Fibroblast of lung (primary cell): Measurements from ENCODE around the gene CNN2. TPM values are rescaled to one million over a fixed set of nuclear protein-coding genes. Genes with fewer than 3 reads are reported as not detected.

Experiments used
- DNase-seq, 2 donors: peaks; one replicate each; pipeline versions ENCODE4 v3.0.0 to v3.0.0-alpha.2; 2010; ENCODE audit warnings: low read depth in 2 of 2
- H2AFZ ChIP-seq: 2 replicates; pipeline ENCODE4 v1.5.1; 2012; ENCODE audit warnings: low read length, control low read depth, inconsistent platforms
- H3K27ac ChIP-seq: 2 replicates; pipeline ENCODE4 v1.5.1; 2011; ENCODE audit warnings: low read length, control low read depth; ENCODE audit not compliant: insufficient read depth
- H3K27me3 ChIP-seq: 2 replicates; pipeline ENCODE4 v1.5.1; 2011; ENCODE audit warnings: mild to moderate bottlenecking, low read length; ENCODE audit not compliant: control insufficient read depth, insufficient read depth
- H3K36me3 ChIP-seq: 2 replicates; pipeline ENCODE4 v1.5.1; 2011; ENCODE audit warnings: low read length; ENCODE audit not compliant: control insufficient read depth, insufficient read depth
- H3K4me1 ChIP-seq: 2 replicates; pipeline ENCODE4 v1.5.1; 2011; ENCODE audit warnings: low read length; ENCODE audit not compliant: control insufficient read depth, insufficient read depth; ENCODE audit errors: extremely low read depth
- H3K4me2 ChIP-seq: 2 replicates; pipeline ENCODE4 v1.5.1; 2011; ENCODE audit warnings: low read length, control low read depth; ENCODE audit not compliant: insufficient read depth; ENCODE audit errors: extremely low read depth
- H3K4me3 ChIP-seq, 4 experiments: fragments of 200-600 bp in 1 of 4; sonication (generic) in 1 of 4; replicated peaks in 1 of 4; 2 replicates each; pipeline ENCODE4 v1.5.1; 2011 to 2016; ENCODE audit warnings: low read length in 4 of 4, low read depth in 3 of 4, mild to moderate bottlenecking in 3 of 4, control low read depth in 2 of 4, inconsistent platforms in 1 of 4, mixed read lengths in 1 of 4; ENCODE audit not compliant: insufficient read depth in 1 of 4; ENCODE audit errors: control extremely low read depth in 1 of 4
- H3K79me2 ChIP-seq: 2 replicates; pipeline ENCODE4 v1.5.1; 2012; ENCODE audit warnings: mild to moderate bottlenecking, low read length, inconsistent platforms; ENCODE audit not compliant: control insufficient read depth, insufficient read depth
- H3K9ac ChIP-seq: 2 replicates; pipeline ENCODE4 v1.5.1; 2011; ENCODE audit warnings: mild to moderate bottlenecking, low read length, control low read depth; ENCODE audit not compliant: insufficient read depth
- H3K9me3 ChIP-seq: 2 replicates; pipeline ENCODE4 v1.5.1; 2012; ENCODE audit warnings: low read depth, low read length; ENCODE audit not compliant: control insufficient read depth, insufficient read depth
- H4K20me1 ChIP-seq: 2 replicates; pipeline ENCODE4 v1.5.1; 2011; ENCODE audit warnings: low read length; ENCODE audit not compliant: control insufficient read depth, insufficient read depth; ENCODE audit errors: extremely low read depth
- CTCF ChIP-seq, 2 donors: IDR thresholded peaks in 1 of 2; conservative IDR thresholded peaks in 1 of 2; 1 replicate in 1 of 2; 2 replicates in 1 of 2; pipeline ENCODE4 v1.5.1; 2011 to 2012; ENCODE audit warnings: low read length in 2 of 2, control low read depth in 1 of 2, inconsistent platforms in 1 of 2, low read depth in 1 of 2, mild to moderate bottlenecking in 1 of 2
- EZH2 ChIP-seq: IDR thresholded peaks from 2 replicates; pipeline ENCODE4 v1.5.1; 2012; ENCODE audit warnings: low read length, control low read depth, mild to moderate bottlenecking; ENCODE audit errors: missing control alignments
- polyA plus RNA-seq, 2 donors: library from polyadenylated mRNA; depleted of rRNA in 1 of 2; stranded (reverse) in 1 of 2; unstranded in 1 of 2; fragments of >200 nt; gene quantifications; 2 replicates each; pipeline ENCODE4 v1.2.1, GENCODE V29; 2011 to 2012; ENCODE audit warnings: missing spikeins in 1 of 2
- total RNA-seq: library from RNA; depleted of rRNA; stranded (reverse); fragments of >200 nt; gene quantifications from 2 replicates; pipeline ENCODE4 v1.2.1, GENCODE V29; 2014

CNN2 gene
- total and polyA plus RNA-seq, 2 donors (not counting 1 experiment from before 2014, with no cell fraction given), result 194 to 473 TPM

- Histone ChIP-seq H4K20me1 (no peaks in the 10 kb centered on the region), H3K4me2 (no peak overlapping the region), H2AFZ (no peak overlapping the region), H3K9me3 (no peaks in the 10 kb centered on the region), H3K27ac (no peak overlapping the region), H3K36me3 (peaks cover 1% of the 10 kb centered on the region), H3K27me3 (peaks cover 18% of the 10 kb centered on the region), H3K4me1 (no peaks in the 10 kb centered on the region), H3K79me2 (no peaks in the 10 kb centered on the region), H3K9ac (no peak overlapping the region), H3K4me3 (no peak overlapping the region)
- no peak for TF ChIP-seq EZH2
- no peak for TF ChIP-seq CTCF (conservative IDR thresholded peaks at IDR 0.05 in 1 of 2, IDR thresholded peaks at IDR 0.05 in 1 of 2; ENCODE audit: low read depth in 1 of 2, low read length in 2 of 2)
- no peak for DNase-seq
These were observed 23.1 kb upstream of the CNN2 start for GRCh38 chr19:1003283-1003682.

- no peak for DNase-seq
- TF ChIP-seq EZH2 (no peak), CTCF (conservative IDR thresholded peaks at IDR 0.05 in 1 of 2, IDR thresholded peaks at IDR 0.05 in 1 of 2; ENCODE audit: low read depth in 1 of 2, low read length in 2 of 2) (no peak)
- H3K4me2 ChIP-seq, result no peak overlapping the region
- H3K4me3 ChIP-seq, result no peak overlapping the region
- H2AFZ ChIP-seq, result no peak overlapping the region
- H4K20me1 ChIP-seq, result no peaks in the 10 kb centered on the region
- H3K27me3 ChIP-seq, result peaks cover 9% of the 10 kb centered on the region
- H3K79me2 ChIP-seq, result no peaks in the 10 kb centered on the region
- peaks cover 8% of the 10 kb centered on the region for H3K4me1 ChIP-seq
- peaks cover 1% of the 10 kb centered on the region for H3K36me3 ChIP-seq
- no peak overlapping the region for H3K9ac ChIP-seq
- H3K27ac ChIP-seq, result no peak overlapping the region
- no peaks in the 10 kb centered on the region for H3K9me3 ChIP-seq
These were observed 22.1 kb upstream of the CNN2 start for GRCh38 chr19:1004204-1004802.

GRCh38 chr19:1004803-1005664, 21.4 kb upstream of the CNN2 start:
- no peaks in the 10 kb centered on the region for H4K20me1 ChIP-seq
- TF ChIP-seq EZH2 (no peak), CTCF (conservative IDR thresholded peaks at IDR 0.05 in 1 of 2, IDR thresholded peaks at IDR 0.05 in 1 of 2; ENCODE audit: low read depth in 1 of 2, low read length in 2 of 2) (no peak)
- peaks cover 6% of the 10 kb centered on the region for H3K27me3 ChIP-seq
- H3K4me3 ChIP-seq, result no peak overlapping the region
- H3K27ac ChIP-seq, result no peak overlapping the region
- DNase-seq, result no peak
- no peak overlapping the region for H3K4me2 ChIP-seq
- peaks cover 13% of the 10 kb centered on the region for H3K4me1 ChIP-seq
- no peak overlapping the region for H2AFZ ChIP-seq
- peaks cover 1% of the 10 kb centered on the region for H3K36me3 ChIP-seq
- H3K9ac ChIP-seq, result no peak overlapping the region
- no peaks in the 10 kb centered on the region for H3K9me3 ChIP-seq
- H3K79me2 ChIP-seq, result no peaks in the 10 kb centered on the region
